C4-2B (cell line): ENCODE results near the gene IL5RA.

Experiments
- ZFX ChIP-seq: fragments of 450-650 bp; IDR thresholded peaks from 2 replicates; pipeline ENCODE4 v1.6.1; 2017
- TF ChIP-seq, protein P1 (sequence below): fragments of 450-650 bp; conservative IDR thresholded peaks from 2 replicates; pipeline ENCODE4 v1.5.1; 2017; ENCODE audit warnings: mild to moderate bottlenecking

GRCh38 chr3:3107858-3108257, 2.3 kb downstream of the IL5RA start:
- TF ChIP-seq, protein P1, sequence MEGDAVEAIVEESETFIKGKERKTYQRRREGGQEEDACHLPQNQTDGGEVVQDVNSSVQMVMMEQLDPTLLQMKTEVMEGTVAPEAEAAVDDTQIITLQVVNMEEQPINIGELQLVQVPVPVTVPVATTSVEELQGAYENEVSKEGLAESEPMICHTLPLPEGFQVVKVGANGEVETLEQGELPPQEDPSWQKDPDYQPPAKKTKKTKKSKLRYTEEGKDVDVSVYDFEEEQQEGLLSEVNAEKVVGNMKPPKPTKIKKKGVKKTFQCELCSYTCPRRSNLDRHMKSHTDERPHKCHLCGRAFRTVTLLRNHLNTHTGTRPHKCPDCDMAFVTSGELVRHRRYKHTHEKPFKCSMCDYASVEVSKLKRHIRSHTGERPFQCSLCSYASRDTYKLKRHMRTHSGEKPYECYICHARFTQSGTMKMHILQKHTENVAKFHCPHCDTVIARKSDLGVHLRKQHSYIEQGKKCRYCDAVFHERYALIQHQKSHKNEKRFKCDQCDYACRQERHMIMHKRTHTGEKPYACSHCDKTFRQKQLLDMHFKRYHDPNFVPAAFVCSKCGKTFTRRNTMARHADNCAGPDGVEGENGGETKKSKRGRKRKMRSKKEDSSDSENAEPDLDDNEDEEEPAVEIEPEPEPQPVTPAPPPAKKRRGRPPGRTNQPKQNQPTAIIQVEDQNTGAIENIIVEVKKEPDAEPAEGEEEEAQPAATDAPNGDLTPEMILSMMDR: no peak
- TF ChIP-seq ZFX: no peak
